8988T (cell line): ENCODE measurements around the gene SPATA31A7.
"Not testable (repeated sequence)": the region's sequence is repeated elsewhere in the genome, so short reads cannot be mapped to it uniquely, and the experiment has no call there.

Source experiments
- DNase-seq: peaks from one replicate; pipeline ENCODE4 v3.0.0; 2011

The SPATA31A7 gene

GRCh38 chr9:61189736-61190135, at the start of gene SPATA31A7:
SPATA31A7 (plus strand) TSS chr9:61190036; CDS start chr9:61190065, 29 bp downstream.
- DNase-seq: not testable (repeated sequence)

- not testable (repeated sequence) for DNase-seq
These were observed 36.6 kb downstream of the SPATA31A7 start for GRCh38 chr9:61226438-61226837.
